Sigmoid colon (tissue), 7 donors: ENCODE data around the gene CCDC68. TPM values are rescaled to one million over a fixed set of nuclear protein-coding genes. Genes with fewer than 3 reads are reported as not detected.

Experiments used
- DNase-seq: peaks from one replicate; pipeline ENCODE4 v3.0.0-alpha.2; 2019
- H3K27ac ChIP-seq, 4 donors: fragments of 200-600 bp; sonication (generic); one replicate each; pipeline ENCODE4 v1.5.1; 2016 to 2019; ENCODE audit warnings: mild to moderate bottlenecking in 1 of 4
- H3K27me3 ChIP-seq, 3 donors: fragments of 200-600 bp; sonication (generic); one replicate each; pipeline ENCODE4 v1.5.1; 2019; ENCODE audit warnings: mild to moderate bottlenecking in 1 of 3
- H3K36me3 ChIP-seq, 4 donors: fragments of 200-600 bp; sonication (generic); one replicate each; pipeline ENCODE4 v1.5.1; 2016 to 2019
- H3K4me1 ChIP-seq, 4 donors: fragments of 200-600 bp; sonication (generic); one replicate each; pipeline ENCODE4 v1.5.1; 2017 to 2019
- H3K4me3 ChIP-seq, 4 donors: fragments of 200-600 bp; sonication (generic); one replicate each; pipeline ENCODE4 v1.5.1; 2017 to 2019; ENCODE audit warnings: mild to moderate bottlenecking in 2 of 4, moderate library complexity in 1 of 4
- H3K9me3 ChIP-seq, 4 donors: fragments of 200-600 bp in 3 of 4; sonication (generic) in 3 of 4; one replicate each; pipeline versions ENCODE4 v1.5.1 to v1.6.1; 2013 to 2019
- CTCF ChIP-seq, 4 experiments: fragments of 450-650 bp in 3 of 4; fragments of 200-600 bp in 1 of 4; IDR thresholded peaks; one replicate each; pipeline ENCODE4 v1.5.1; 2016 to 2019; ENCODE audit warnings: antibody characterized with exemption in 4 of 4, mild to moderate bottlenecking in 3 of 4, moderate library complexity in 2 of 4
- EP300 ChIP-seq, 4 donors: sonication (generic); formaldehyde crosslinking; IDR thresholded peaks; one replicate each; pipeline ENCODE4 v1.6.1; 2017; ENCODE audit warnings: antibody characterized with exemption in 4 of 4
- POLR2A ChIP-seq, 2 donors: fragments of 450-650 bp; IDR thresholded peaks; one replicate each; pipeline ENCODE4 v1.6.1; 2016; ENCODE audit warnings: antibody characterized with exemption in 2 of 2, mild to moderate bottlenecking in 2 of 2, moderate library complexity in 2 of 2
- POLR2AphosphoS5 ChIP-seq, 4 donors: sonication (generic); formaldehyde crosslinking; IDR thresholded peaks; one replicate each; pipeline ENCODE4 v1.6.1; 2017; ENCODE audit warnings: antibody characterized with exemption in 4 of 4
- WGBS, 2 donors: extraction: QIAGEN DNeasy Blood & Tissue Kit; methylation state at CpG; one replicate each; pipeline ENCODE4 v1.1.7; 2013; 5-methylcytosine and 5-hydroxymethylcytosine counted together
- intact Hi-C: fragments of 100-400 bp; cut with DNase I; formaldehyde crosslinking; loops from one replicate; pipeline ENCODE4 v1.15.1; 2023
- polyA plus RNA-seq, 3 donors: library from polyadenylated mRNA; stranded (reverse); fragments of 200-250 nt; gene quantifications; one replicate each; pipeline ENCODE4 v1.2.3, GENCODE V29; 2013
- total RNA-seq, 4 donors: library from RNA; depleted of rRNA; stranded (reverse); fragments of >200 nt; gene quantifications; one replicate each; pipeline ENCODE4 v1.1.0, GENCODE V29; 2016
- donor health status: healthy with polysubstance abuse.
- donor health status: Bipolar disorder and iron deficiency.
- donor health status: healthy.

Gene CCDC68
- total and polyA plus RNA-seq, 7 donors: 3.1 to 42.3 (median 5.5) TPM

- no peak overlapping the region for H3K4me3 ChIP-seq
- H3K36me3 ChIP-seq: no peaks in the 10 kb centered on the region
- WGBS, 2 donors: 88 to 91% methylated on average over 4 of the region's 4 CpGs
- TF ChIP-seq POLR2A (IDR thresholded peaks at IDR 0.05) (no peak), POLR2AphosphoS5 (IDR thresholded peaks at IDR 0.05) (no peak), EP300 (IDR thresholded peaks at IDR 0.05) (no peak)
- no peaks in the 10 kb centered on the region for H3K4me1 ChIP-seq
- H3K27me3 ChIP-seq: no peaks in the 10 kb centered on the region
- DNase-seq: no peak
- no peak overlapping the region for H3K27ac ChIP-seq
- intact Hi-C loops: loop anchor here (5.0 kb wide), 1 partner anchor 197 kb away; no protein-coding TSS in a partner anchor
- no peaks in the 10 kb centered on the region for H3K9me3 ChIP-seq
Observed at GRCh38 chr18:54879691-54880090, 79.6 kb downstream of the CCDC68 start.

- 59 to 69% methylated on average over 3 of the region's 3 CpGs for WGBS, 2 donors
- no peak for TF ChIP-seq CTCF (IDR thresholded peaks at IDR 0.05)
- TF ChIP-seq EP300 (IDR thresholded peaks at IDR 0.05): no peak
- TF ChIP-seq POLR2AphosphoS5 (IDR thresholded peaks at IDR 0.05): no peak
- no peak for TF ChIP-seq POLR2A (IDR thresholded peaks at IDR 0.05)
- intact Hi-C loops: no loop called here
- no peaks in the 10 kb centered on the region for H3K36me3 ChIP-seq
- no peak for DNase-seq
- no peak overlapping the region for H3K4me3 ChIP-seq
- no peak overlapping the region for H3K27ac ChIP-seq
- no peaks in the 10 kb centered on the region for H3K9me3 ChIP-seq
- H3K4me1 ChIP-seq: no peaks in the 10 kb centered on the region
- no peaks in the 10 kb centered on the region for H3K27me3 ChIP-seq
Observed at GRCh38 chr18:54878659-54879358, 80.5 kb downstream of the CCDC68 start.

GRCh38 chr18:54878159-54878622 lies 81.1 kb downstream of the CCDC68 start:
- no peaks in the 10 kb centered on the region for H3K36me3 ChIP-seq
- no peak overlapping the region for H3K27ac ChIP-seq
- no peak overlapping the region for H3K4me3 ChIP-seq
- intact Hi-C loops: no loop called here
- H3K9me3 ChIP-seq: no peaks in the 10 kb centered on the region
- no peaks in the 10 kb centered on the region for H3K4me1 ChIP-seq
- no peaks in the 10 kb centered on the region for H3K27me3 ChIP-seq
- no peak for TF ChIP-seq CTCF (IDR thresholded peaks at IDR 0.05)
- TF ChIP-seq POLR2AphosphoS5 (IDR thresholded peaks at IDR 0.05): no peak
- no peak for TF ChIP-seq POLR2A (IDR thresholded peaks at IDR 0.05)
- no peak for TF ChIP-seq EP300 (IDR thresholded peaks at IDR 0.05)
- DNase-seq: no peak
- 64 to 68% methylated on average over 2 of the region's 2 CpGs for WGBS, 2 donors

GRCh38 chr18:54877076-54877475 lies 82.2 kb downstream of the CCDC68 start:
- WGBS, 2 donors: 96 to 97% methylated on average over 1 of the region's 1 CpG
- DNase-seq: no peak
- Histone ChIP-seq H3K9me3 (no peaks in the 10 kb centered on the region), H3K4me1 (no peaks in the 10 kb centered on the region), H3K27me3 (no peaks in the 10 kb centered on the region), H3K27ac (no peak overlapping the region), H3K36me3 (no peaks in the 10 kb centered on the region), H3K4me3 (no peak overlapping the region)
- intact Hi-C loops: no loop called here
- TF ChIP-seq POLR2A (IDR thresholded peaks at IDR 0.05) (no peak), EP300 (IDR thresholded peaks at IDR 0.05) (no peak), POLR2AphosphoS5 (IDR thresholded peaks at IDR 0.05) (no peak), CTCF (IDR thresholded peaks at IDR 0.05) (no peak)

GRCh38 chr18:54875063-54875462 lies 84.2 kb downstream of the CCDC68 start:
- whole genome bisulfite sequencing, 2 donors: 84 to 94% methylated on average over 3 of the region's 3 CpGs
- Histone ChIP-seq H3K27me3 (no peaks in the 10 kb centered on the region), H3K27ac (no peak overlapping the region), H3K36me3 (no peaks in the 10 kb centered on the region), H3K4me1 (no peaks in the 10 kb centered on the region), H3K4me3 (no peak overlapping the region), H3K9me3 (no peaks in the 10 kb centered on the region)
- intact Hi-C loops: no loop called here
- no peak for DNase-seq
- TF ChIP-seq POLR2AphosphoS5 (IDR thresholded peaks at IDR 0.05) (no peak), POLR2A (IDR thresholded peaks at IDR 0.05) (no peak), EP300 (IDR thresholded peaks at IDR 0.05) (no peak), CTCF (IDR thresholded peaks at IDR 0.05) (no peak)
